DMS 273 treated with DMSO at 0.1 percent for 48 hours (cell line): ENCODE measurements around the gene CDK5RAP2.
"Not testable (repeated sequence)": the region's sequence is repeated elsewhere in the genome, so short reads cannot be mapped to it uniquely, and the experiment has no call there.

Experiments used
- DNase-seq: peaks from one replicate; lab custom pipeline; 2025; lab: John Stamatoyannopoulos, UW

The CDK5RAP2 gene

DNA sequence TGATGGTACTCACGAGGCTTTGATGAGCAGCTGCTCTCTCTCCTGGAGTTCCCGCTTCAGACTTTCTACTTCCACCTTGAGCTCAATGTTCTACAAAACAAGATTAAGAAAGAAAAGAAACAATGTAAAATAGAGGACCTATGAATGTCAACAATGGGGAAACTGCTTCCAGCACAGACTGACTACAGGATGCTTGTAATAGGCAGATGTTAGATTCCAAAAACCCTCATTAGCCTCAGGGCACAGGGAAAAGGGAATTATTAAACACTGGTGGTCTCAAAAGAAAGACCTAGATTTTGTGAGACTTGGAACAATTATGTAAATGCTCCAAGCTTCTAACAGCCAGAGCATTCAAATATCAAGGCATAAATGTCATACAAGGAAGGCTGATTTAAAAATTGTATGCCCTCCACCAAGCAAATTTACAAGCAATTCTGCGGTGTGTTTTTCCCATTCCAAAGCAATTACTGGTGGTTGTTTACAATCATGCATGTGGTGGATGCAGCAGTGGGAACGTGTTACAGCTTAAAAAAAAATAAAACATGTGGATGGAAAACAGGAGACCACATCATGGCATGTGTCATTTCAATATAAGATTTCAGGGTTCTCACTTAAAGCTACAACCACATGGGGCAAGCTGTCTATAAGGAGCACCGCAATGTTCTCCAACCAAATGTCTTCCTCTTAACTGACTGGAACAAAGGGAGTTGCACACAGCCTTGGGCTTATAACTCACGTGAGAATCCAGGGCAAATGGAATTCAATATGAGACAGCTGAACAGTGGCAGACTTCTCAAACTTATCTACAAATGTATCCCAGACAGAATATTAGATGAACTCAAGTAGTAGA is 34.0 kb downstream of the CDK5RAP2 start:
- DNase-seq = no peak

- no peak for DNase-seq
Observed at GRCh38 chr9:120544441-120544840, 35.5 kb downstream of the CDK5RAP2 start.

GRCh38 chr9:120542701-120543490 is 37.1 kb downstream of the CDK5RAP2 start:
- DNase-seq = no peak

DNA sequence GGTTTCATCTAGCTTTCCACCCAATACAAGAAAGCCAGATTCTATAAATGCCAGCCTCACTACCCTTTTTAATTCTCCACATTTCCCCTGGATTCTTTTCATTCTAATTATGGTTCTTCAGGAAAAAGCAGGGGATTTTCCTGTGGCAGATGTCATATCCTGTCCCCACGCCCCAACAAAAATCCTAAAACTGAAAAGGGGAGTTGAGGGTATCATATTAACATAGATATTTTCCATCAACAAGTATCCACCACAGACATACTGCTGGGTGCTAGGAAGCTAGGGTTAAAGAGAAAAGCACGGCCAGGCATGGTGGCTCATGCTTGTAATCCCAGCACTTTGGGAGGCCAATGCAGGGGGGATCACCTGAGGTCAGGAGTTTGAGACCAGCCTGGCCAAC is 38.0 kb downstream of the CDK5RAP2 start:
- DNase-seq = no peak

GRCh38 chr9:120539951-120540350 is 40.0 kb downstream of the CDK5RAP2 start:
- no peak for DNase-seq

- no peak for DNase-seq
Observed at GRCh38 chr9:120538339-120538738, 41.6 kb downstream of the CDK5RAP2 start.

DNA sequence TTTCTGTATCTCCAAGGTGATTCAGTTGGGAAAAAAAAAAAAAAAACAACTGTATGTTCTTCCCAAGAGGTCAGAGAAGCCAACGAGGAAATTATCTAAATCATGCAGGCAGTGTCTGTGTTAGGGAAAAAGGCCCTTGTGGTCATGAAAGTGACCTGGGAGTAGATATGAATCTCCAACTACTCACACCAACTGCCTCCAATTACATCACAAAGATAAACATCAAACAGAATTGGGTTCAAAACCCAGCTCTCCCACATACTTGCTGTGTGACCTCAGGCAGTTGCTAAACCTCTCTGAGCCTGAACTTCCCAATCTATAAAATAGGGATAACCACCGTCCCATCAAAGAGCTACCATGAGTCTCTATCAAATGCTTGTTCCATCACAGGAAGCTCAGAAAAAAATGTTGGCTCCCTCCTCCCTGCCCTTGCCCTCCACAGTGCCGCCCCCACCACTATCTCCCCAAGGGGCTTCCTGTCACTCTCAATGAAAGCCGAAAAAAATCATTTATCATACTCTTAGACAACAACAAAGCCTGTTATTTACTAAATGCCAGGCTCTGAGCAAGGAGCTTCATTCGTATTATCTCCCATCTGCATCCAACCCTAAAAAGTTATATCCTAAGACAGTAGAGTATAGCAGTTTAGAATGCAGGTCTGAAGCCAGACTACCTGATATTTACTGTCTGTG is 42.9 kb downstream of the CDK5RAP2 start:
- no peak for DNase-seq

- no peak for DNase-seq
Observed at GRCh38 chr9:120536094-120536493, 43.9 kb downstream of the CDK5RAP2 start.

DNA sequence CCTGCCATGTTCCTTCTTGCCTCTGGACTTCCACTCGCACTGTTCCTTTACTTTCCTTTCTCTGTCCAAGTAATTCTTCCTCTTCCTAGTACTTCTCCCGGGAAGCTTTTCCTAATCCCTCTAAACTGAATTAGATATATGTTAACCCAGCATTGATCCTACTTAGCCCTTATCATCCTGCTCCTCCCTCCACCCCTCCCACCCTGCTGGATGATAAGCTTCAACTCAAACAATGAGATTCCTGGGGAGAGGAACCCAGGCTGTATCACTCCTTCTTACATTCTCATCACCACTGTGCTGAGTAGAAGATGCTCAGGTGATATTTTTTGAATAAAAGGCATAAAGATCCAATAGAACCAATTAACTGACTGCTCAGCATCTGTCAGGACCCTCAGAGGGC is 45.7 kb downstream of the CDK5RAP2 start:
- no peak for DNase-seq

GRCh38 chr9:120532891-120533290 is 47.1 kb downstream of the CDK5RAP2 start:
- no peak for DNase-seq

DNA sequence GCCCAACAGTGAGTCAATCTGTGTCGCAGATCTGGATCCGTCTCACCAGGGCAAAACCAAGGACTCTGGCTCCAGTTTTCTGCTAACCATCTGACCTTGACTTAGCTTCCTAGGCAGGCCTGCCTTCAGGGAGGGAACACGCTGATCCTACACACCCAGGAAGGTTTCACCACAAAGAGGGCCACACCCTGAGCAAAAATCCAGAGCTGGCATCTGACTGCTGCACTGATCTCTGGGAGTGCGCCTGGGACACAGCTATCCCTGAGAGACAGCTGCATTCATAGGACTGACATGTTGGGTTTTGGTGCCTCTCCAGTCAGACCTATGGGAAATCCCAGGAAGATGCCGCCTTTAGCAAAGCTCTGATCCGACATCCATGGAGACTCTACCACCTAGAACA is 47.5 kb downstream of the CDK5RAP2 start:
- no peak for DNase-seq

DNA sequence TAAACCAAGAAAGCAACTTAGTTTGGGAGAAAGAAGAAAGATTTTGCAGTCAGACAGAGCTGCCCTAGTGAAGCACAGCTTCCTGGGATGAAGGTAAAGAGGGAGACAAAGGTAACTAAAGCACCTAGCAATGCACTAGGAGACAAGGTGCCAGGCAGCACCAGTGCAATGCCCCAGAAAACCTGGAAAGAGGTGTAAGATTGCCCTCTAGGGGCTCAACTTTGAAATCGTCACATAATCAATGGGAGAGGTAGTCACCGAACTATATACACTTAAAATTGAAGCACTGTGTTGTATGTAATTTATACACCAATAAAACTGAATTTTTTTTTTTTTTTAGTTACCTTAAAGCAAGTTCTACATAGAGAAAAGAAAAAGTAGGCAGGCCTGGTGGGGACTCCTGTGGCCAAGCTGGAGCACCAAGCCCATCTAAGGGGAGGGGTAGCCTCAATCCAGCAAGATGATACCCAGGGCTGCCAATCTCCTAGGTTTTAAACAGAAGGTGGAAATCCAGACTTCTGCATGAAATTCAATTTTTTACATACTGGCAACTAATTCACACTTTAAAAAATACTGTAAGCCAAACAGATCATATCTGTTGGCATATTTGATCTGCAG is 48.2 kb downstream of the CDK5RAP2 start:
- no peak for DNase-seq

- DNase-seq = not testable (repeated sequence)
Observed at GRCh38 chr9:120530220-120530832, 49.6 kb downstream of the CDK5RAP2 start.

- DNase-seq = no peak
Observed at GRCh38 chr9:120528829-120529228, 51.1 kb downstream of the CDK5RAP2 start.

DNA sequence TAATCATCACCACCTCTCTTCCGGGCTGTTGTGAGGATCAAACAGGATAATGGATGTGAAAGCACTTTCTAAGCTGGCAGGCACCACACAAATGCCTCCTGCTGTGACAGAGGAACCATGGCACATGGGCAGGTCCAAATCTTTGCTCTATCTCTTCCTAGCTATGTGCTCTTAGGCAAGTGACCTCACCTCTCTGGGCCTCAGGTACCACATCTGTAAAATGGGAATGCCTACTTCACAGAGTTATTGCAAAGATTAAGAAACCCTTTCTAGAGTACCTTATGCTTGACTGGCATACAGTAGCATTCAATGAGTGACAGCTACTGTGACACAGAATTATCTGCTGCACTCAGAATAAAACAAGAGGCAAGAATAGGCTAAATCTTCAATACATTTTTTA is 51.6 kb downstream of the CDK5RAP2 start:
- DNase-seq = no peak

DNA sequence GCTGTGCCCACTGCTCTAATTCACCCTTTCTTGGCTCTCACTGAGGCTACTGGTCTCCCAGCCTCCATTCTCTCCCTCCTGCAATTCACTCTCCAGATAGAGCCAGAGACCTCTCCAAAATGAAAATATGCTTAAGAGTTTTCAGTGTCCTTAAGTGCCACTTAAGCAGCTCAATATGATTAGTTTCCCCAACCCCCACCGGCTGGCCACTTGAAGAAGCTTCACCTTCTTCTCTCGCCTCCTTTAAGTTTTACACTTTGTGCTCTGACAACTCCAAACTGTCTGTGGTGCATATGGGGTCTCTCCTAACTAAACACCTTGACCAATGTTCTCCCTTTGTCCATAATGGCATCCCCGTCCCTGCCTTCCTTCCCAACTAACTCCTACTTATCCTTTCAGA is 53.4 kb downstream of the CDK5RAP2 start:
- DNase-seq = no peak

DNA sequence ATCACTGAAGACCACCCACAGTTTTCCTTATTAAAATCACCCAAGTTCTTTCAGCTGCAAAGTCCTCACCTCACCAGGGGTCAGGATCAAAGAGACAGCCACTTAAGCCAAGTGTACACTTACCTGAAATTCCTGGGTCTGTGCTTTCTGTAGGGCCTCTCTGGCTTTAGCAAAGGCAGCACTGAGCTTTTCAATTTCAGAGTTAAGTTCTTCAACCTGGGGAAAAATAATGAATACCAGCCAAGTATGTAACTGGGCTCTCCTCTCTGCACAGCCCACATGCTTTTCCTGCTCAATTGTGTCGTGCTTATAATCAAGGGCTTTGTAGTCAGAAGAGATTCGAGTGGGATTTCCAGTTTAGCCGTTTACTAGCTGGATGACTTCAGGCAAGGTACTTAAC is 55.1 kb downstream of the CDK5RAP2 start:
- no peak for DNase-seq

- DNase-seq = no peak
Observed at GRCh38 chr9:120524038-120524437, 55.9 kb downstream of the CDK5RAP2 start.

DNA sequence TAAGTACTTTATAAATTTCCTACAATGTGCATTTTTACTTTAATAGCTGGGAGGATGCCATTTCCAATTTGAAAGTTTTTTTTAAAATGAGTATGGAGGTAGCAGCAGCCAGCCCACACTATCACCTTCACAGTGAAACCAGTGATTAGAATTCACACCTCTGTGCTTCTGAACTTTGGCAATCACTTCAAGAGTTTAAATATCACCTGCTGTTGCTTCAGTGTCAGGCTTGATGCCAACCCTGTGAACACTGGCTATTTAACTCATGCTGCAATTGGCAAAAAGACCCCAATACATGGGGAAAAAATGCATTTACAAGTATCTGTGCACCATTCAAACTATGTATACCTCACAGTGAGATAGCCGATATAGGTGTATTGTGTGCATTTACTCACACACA is 57.4 kb downstream of the CDK5RAP2 start:
- no peak for DNase-seq

DNA sequence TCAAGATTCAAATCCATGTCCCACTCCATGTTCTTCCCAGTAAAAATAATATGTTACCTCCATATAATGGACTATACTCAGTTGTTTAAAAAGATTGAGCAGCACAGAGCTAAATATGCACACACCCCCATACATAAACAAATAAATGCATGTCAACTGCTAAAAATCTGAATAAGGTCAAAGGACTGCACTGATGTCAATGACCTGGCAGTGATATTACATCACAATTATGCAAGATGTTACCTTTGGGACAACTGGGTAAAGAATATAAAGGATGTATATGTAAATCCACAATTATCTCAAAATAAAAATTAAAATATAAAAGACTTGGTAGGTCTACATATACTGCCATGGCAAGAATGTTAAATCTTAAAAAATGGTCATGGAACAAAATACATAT is 57.9 kb downstream of the CDK5RAP2 start:
- DNase-seq = no peak

DNA sequence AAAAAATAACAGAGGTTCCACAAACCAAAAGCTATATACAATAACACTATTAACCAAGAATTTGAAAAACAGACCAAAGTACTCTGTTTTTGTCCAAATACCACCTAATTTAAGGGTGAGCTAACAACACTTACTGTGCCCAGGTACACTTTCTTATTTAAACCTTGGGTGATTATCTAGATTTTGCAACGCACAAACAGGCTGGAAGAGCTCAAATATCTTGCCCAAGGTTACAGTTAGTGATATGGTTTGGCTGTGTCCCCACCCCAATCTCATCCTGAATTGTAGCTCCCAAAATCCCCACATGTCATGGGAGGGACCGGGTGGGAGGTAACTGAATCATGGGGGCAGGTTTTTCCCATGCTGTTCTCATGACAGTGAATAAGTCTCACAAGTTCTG is 58.9 kb downstream of the CDK5RAP2 start:
- no peak for DNase-seq

GRCh38 chr9:120515996-120516395 is 64.0 kb downstream of the CDK5RAP2 start:
- not testable (repeated sequence) for DNase-seq
